Nephron progenitor cell (in vitro differentiated cells): ENCODE results near the gene ETFA.

Source experiments
- DNase-seq: peaks from one replicate; pipeline ENCODE4 v3.0.0; 2021
- H3K27ac Mint-ChIP-seq: 2 replicates; pipeline ENCODE4 v1.8.0; 2021; ENCODE audit warnings: mild to moderate bottlenecking, moderate library complexity, mixed read lengths
- H3K27me3 Mint-ChIP-seq: 2 replicates; pipeline ENCODE4 v1.8.0; 2021; ENCODE audit warnings: mild to moderate bottlenecking, low read depth, mixed read lengths; ENCODE audit not compliant: poor library complexity
- H3K36me3 Mint-ChIP-seq: 2 replicates; pipeline ENCODE4 v1.8.0; 2021; ENCODE audit warnings: low read depth, mixed read lengths
- H3K4me1 Mint-ChIP-seq: 2 replicates; pipeline ENCODE4 v1.8.0; 2021; ENCODE audit warnings: mixed read lengths
- H3K4me3 Mint-ChIP-seq: 2 replicates; pipeline ENCODE4 v1.8.0; 2021; ENCODE audit warnings: mild to moderate bottlenecking, moderate library complexity, mixed read lengths
- H3K9me3 Mint-ChIP-seq: 2 replicates; pipeline ENCODE4 v1.8.0; 2021; ENCODE audit warnings: mild to moderate bottlenecking, moderate library complexity, mixed read lengths
- TF ChIP-seq, protein P1 (sequence below): fragments of 200-600 bp; sonication (generic); IDR thresholded peaks from 2 replicates; pipeline ENCODE4 v1.5.0; 2021; ENCODE audit warnings: antibody characterized with exemption

ETFA gene

DNA sequence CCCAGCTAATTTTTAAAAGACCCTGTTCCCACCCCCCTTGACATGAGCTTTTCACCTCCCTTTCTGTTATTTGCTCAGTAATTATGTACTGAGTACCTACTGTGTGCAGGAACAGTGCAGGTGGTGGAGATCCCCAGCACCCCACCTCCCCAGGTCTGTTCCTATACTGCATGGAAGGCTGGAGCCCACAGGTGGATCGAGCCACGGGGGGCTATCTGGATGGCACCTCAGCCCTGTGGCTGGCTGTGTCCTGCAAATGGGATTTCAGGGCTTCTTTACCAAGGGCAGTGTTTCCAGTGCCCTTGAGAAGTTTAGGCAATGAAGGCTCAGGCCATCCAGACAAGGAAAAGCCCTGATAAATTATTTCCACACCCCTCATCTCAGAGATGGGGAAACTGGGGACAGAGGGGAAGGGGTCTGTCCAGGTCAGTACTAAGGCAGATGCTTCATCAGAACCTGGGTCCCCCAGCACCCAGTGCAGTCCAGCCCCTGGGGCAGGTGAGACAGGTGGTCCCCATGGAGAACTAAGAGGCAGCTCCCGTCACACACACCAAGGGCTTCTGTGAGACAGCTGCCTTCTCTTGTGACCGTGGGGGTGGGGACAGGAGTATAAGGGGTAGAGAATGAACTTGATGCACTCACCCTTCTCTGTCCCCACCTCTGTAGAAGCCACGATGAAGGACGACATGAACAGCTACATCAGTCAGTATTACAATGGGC lies 109.6 kb downstream of the ETFA start:
- H3K27ac Mint-ChIP-seq = no peak overlapping the region

DNA sequence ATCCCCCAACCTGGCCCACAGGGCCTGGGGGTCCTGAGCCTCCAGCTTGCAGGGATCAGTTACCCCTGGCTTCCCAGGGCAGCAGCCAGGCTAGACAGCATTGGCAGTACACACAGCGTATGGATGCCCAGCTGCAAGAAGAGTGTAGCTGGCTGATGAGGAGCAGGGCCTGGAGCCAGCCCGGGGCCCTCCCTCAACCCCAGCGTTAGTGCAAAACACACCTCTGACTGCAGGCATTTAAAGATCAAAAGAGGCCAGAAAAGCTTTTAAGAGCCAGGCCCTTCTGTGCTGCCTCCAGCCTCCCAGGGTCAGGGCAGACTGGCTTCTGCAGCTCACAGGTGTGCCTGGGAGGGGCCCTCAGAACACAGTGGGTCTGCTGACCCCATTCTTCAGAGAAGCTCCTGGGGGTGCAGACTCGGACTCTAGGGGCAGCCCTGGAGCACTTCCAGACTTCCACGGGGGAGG lies 110.6 kb downstream of the ETFA start:
- peaks cover 5% of the 10 kb centered on the region for H3K36me3 Mint-ChIP-seq
- TF ChIP-seq, protein P1, sequence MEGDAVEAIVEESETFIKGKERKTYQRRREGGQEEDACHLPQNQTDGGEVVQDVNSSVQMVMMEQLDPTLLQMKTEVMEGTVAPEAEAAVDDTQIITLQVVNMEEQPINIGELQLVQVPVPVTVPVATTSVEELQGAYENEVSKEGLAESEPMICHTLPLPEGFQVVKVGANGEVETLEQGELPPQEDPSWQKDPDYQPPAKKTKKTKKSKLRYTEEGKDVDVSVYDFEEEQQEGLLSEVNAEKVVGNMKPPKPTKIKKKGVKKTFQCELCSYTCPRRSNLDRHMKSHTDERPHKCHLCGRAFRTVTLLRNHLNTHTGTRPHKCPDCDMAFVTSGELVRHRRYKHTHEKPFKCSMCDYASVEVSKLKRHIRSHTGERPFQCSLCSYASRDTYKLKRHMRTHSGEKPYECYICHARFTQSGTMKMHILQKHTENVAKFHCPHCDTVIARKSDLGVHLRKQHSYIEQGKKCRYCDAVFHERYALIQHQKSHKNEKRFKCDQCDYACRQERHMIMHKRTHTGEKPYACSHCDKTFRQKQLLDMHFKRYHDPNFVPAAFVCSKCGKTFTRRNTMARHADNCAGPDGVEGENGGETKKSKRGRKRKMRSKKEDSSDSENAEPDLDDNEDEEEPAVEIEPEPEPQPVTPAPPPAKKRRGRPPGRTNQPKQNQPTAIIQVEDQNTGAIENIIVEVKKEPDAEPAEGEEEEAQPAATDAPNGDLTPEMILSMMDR = no peak
- no peak overlapping the region for H3K4me3 Mint-ChIP-seq
- H3K4me1 Mint-ChIP-seq = peaks cover 38% of the 10 kb centered on the region
- no peaks in the 10 kb centered on the region for H3K9me3 Mint-ChIP-seq
- H3K27ac Mint-ChIP-seq = no peak overlapping the region
- peaks cover 4% of the 10 kb centered on the region for H3K27me3 Mint-ChIP-seq
- DNase-seq = no peak

More for the DNA sequence above, 109.6 kb downstream of the ETFA start:
- no peak for DNase-seq
- Mint-ChIP-seq H3K9me3 (no peaks in the 10 kb centered on the region), H3K4me1 (peaks cover 27% of the 10 kb centered on the region), H3K36me3 (peaks cover 5% of the 10 kb centered on the region), H3K27me3 (peaks cover 4% of the 10 kb centered on the region), H3K4me3 (no peak overlapping the region)
- TF ChIP-seq, protein P1 = no peak

DNA sequence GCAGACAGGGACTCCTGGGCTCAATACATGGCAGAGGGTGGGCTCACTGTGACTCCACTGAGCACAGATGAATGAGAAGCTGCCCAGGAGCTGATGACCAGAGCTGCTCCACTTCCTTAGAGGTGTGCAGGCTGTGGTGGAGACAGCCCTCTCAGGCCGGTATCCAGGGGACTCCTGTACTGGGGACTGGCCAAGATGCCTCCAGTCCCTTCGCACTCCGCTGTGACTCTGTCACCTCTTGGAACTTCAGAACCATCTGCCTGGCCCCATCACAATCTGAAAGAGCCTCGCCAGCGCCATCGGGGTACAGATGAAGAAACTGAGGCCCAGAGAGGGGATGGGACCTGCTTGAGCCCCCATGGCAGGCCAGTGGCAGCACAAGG lies 111.2 kb downstream of the ETFA start:
- Mint-ChIP-seq H3K4me1 (peaks cover 44% of the 10 kb centered on the region), H3K36me3 (peaks cover 2% of the 10 kb centered on the region), H3K9me3 (no peaks in the 10 kb centered on the region), H3K4me3 (no peak overlapping the region), H3K27me3 (peaks cover 6% of the 10 kb centered on the region), H3K27ac (no peak overlapping the region)
- no peak for DNase-seq
- TF ChIP-seq, protein P1 = no peak

DNA sequence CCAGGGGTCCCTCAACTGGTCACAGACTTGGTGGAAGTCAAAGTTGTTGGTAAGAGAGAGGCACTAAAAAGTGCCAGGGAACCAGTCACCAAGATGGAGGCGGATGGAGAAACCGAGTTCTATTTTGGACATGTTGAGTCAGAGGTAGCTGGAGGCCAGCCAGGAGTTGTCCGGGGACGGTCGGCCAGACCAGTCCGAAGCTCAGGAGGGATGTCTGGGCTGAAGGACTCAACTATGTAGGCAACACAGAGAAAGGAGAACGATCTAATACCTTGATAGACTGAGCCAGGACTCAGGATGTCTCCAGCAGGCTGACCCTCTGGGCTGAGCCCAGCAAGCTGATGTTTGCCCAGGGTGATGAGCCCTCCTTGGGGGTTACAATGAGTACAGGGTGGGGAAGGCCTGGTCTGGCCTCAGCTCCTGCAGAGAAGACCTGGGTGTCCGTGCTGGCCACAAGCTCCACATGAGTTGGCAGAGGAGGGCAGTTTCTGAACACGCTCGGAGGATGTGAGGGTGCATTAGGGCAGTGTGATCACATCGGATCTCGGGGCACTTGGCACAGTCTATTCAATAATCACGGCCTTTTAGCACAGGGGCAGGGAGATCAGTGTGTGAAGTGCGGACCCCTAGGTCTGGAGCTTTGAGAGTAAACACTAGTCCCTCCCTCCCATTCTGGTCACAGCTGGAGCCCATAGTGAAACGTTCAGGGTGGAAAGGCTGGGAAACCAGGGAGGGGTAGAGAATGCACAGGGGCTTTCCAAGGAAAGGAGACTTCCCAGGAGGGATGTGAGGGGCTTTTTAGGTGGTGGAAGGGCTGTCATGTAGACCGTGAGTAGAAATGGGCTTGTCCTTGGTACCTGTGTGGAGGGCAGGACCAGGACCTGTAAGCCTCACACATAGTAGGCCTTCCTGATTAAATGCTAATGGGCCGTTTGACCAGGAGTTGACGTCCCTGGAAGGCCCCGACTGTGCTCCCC lies 111.9 kb downstream of the ETFA start:
- Mint-ChIP-seq H3K9me3 (no peaks in the 10 kb centered on the region), H3K4me3 (no peak overlapping the region), H3K27ac (peak overlapping the region; percentile 39), H3K27me3 (peaks cover 12% of the 10 kb centered on the region), H3K36me3 (no peaks in the 10 kb centered on the region), H3K4me1 (peaks cover 50% of the 10 kb centered on the region)
- TF ChIP-seq, protein P1 = no peak
- DNase-seq = no peak

DNA sequence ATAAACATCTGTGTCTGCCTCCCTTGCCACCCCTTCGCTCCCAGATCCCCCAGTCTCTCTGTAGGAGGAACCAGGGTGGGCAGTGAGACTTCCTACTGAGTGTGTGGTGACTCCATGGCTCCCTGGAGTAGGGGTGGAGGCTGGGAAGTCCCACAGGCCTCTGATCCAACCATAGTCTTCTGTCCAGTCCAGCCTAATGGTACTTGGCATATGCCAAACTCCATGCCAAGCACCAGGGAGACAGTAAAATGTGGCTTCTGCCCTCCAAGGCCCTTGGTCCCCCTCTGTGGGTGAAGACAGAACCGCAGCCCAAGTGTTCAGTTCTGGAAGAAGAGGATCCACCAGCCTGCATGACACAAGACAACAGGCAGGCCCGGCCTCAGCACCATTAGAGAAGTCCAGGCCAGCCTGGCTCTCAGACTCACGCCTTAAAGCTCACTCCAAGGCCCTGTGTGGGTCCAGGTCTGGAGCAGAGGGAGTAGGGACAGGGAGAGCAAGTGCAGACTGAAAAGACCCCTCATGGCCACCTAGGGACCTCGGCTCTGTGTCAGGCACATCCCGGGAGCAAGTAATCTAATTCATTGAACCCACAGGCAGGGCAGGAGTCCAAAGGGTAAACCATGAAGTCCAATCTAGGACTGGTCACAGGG lies 112.7 kb downstream of the ETFA start:
- Mint-ChIP-seq H3K4me1 (peaks cover 58% of the 10 kb centered on the region), H3K4me3 (no peak overlapping the region), H3K36me3 (no peaks in the 10 kb centered on the region), H3K27ac (no peak overlapping the region), H3K27me3 (peaks cover 16% of the 10 kb centered on the region), H3K9me3 (no peaks in the 10 kb centered on the region)
- TF ChIP-seq, protein P1 = no peak
- no peak for DNase-seq
